GM23338 (cell line): ENCODE measurements around the gene VENTX. TPM values are rescaled to one million over a fixed set of nuclear protein-coding genes. Genes with fewer than 3 reads are reported as not detected.
A peak's percentile ranks its signal among the peaks of the same experiment; 100 is the strongest.

Experiments used
- ATAC-seq: fragments of 200-7000 bp; cut with Tn5 transposase; 3 replicates; pipeline ENCODE4 v1.9.1; 2020
- DNase-seq: peaks from one replicate; pipeline ENCODE4 v3.0.0-alpha.2; 2015; ENCODE audit warnings: low spot score
- H2AFZ ChIP-seq: fragments of 200-600 bp; sonication (generic); 2 replicates; pipeline ENCODE4 v1.8.0; 2016; ENCODE audit warnings: antibody characterized with exemption, mild to moderate bottlenecking, moderate library complexity
- H3F3A ChIP-seq: fragments of 200-600 bp; sonication (generic); replicated peaks from 2 replicates; pipeline ENCODE4 v1.8.0; 2017; ENCODE audit warnings: antibody characterized with exemption, mixed run types, low read depth
- H3K27ac ChIP-seq: fragments of 200-600 bp; sonication (generic); 2 replicates; pipeline ENCODE4 v1.6.1; 2016; ENCODE audit warnings: low read depth
- H3K27me3 ChIP-seq: fragments of 200-600 bp; sonication (generic); 2 replicates; pipeline ENCODE4 v1.8.0; 2016; ENCODE audit warnings: mild to moderate bottlenecking, mixed run types, moderate library complexity; ENCODE audit not compliant: insufficient read depth
- H3K36me3 ChIP-seq: fragments of 200-600 bp; sonication (generic); 2 replicates; pipeline ENCODE4 v1.8.0; 2016; ENCODE audit warnings: mild to moderate bottlenecking; ENCODE audit not compliant: insufficient read depth
- H3K4me1 ChIP-seq: fragments of 200-600 bp; sonication (generic); 2 replicates; pipeline ENCODE4 v1.8.0; 2016; ENCODE audit warnings: mild to moderate bottlenecking, moderate library complexity; ENCODE audit not compliant: insufficient read depth
- H3K4me2 ChIP-seq: fragments of 200-600 bp; sonication (generic); 2 replicates; pipeline ENCODE4 v1.7.1; 2017; ENCODE audit warnings: mixed run types
- H3K4me3 ChIP-seq: fragments of 200-600 bp; sonication (generic); 2 replicates; pipeline ENCODE4 v1.6.1; 2016; ENCODE audit warnings: mixed run types
- H3K79me2 ChIP-seq: fragments of 200-600 bp; sonication (generic); replicated peaks from 2 replicates; pipeline ENCODE4 v1.8.0; 2017; ENCODE audit warnings: mild to moderate bottlenecking; ENCODE audit not compliant: insufficient read depth
- H3K9me2 ChIP-seq: fragments of 200-600 bp; sonication (generic); 2 replicates; pipeline ENCODE4 v1.8.0; 2017; ENCODE audit not compliant: insufficient read depth
- H4K20me1 ChIP-seq: fragments of 200-600 bp; sonication (generic); replicated peaks from 2 replicates; pipeline ENCODE4 v1.8.0; 2017; ENCODE audit warnings: mild to moderate bottlenecking; ENCODE audit not compliant: insufficient read depth
- H3K27ac Mint-ChIP-seq: 2 replicates; pipeline ENCODE4 v1.8.0; 2020; ENCODE audit warnings: inconsistent platforms, mild to moderate bottlenecking, moderate library complexity, mixed read lengths
- H3K27me3 Mint-ChIP-seq: 3 replicates; pipeline ENCODE4 v1.8.0; 2022; ENCODE audit warnings: low read depth, mild to moderate bottlenecking, moderate library complexity, mixed read lengths, inconsistent platforms; ENCODE audit not compliant: insufficient read depth, poor library complexity
- H3K36me3 Mint-ChIP-seq: 3 replicates; pipeline ENCODE4 v1.8.0; 2021; ENCODE audit warnings: low read depth, mild to moderate bottlenecking, inconsistent platforms, moderate library complexity, mixed read lengths
- H3K4me1 Mint-ChIP-seq: 3 replicates; pipeline ENCODE4 v1.8.0; 2020; ENCODE audit warnings: mild to moderate bottlenecking, inconsistent platforms, mixed read lengths
- H3K4me3 Mint-ChIP-seq: 3 replicates; pipeline ENCODE4 v1.8.0; 2021; ENCODE audit warnings: moderate library complexity, mild to moderate bottlenecking, inconsistent platforms, mixed read lengths
- H3K9me3 Mint-ChIP-seq: 3 replicates; pipeline ENCODE4 v1.8.0; 2020; ENCODE audit warnings: moderate library complexity, mild to moderate bottlenecking, inconsistent platforms, mixed read lengths
- CREB1 ChIP-seq: fragments of 250-450 bp; sonication (Bioruptor Pico); IDR thresholded peaks from 2 replicates; pipeline ENCODE4 v1.5.0; 2020; ENCODE audit warnings: low read depth, mild to moderate bottlenecking, moderate library complexity
- ETS1 ChIP-seq: IDR thresholded peaks from 2 replicates; pipeline ENCODE4 v1.6.1; 2016; ENCODE audit warnings: antibody characterized with exemption
- EZH2 ChIP-seq: fragments of 200-600 bp; sonication (generic); IDR thresholded peaks from one replicate; pipeline ENCODE4 v1.8.0; 2017; ENCODE audit warnings: antibody characterized with exemption, mild to moderate bottlenecking, low read depth; ENCODE audit not compliant: unreplicated experiment
- EZH2phosphoT487 ChIP-seq: fragments of 200-600 bp; sonication (generic); IDR thresholded peaks from one replicate; pipeline ENCODE4 v1.8.1; 2018; ENCODE audit warnings: antibody characterized with exemption; ENCODE audit not compliant: unreplicated experiment
- JUNB ChIP-seq: IDR thresholded peaks from one replicate; pipeline ENCODE4 v1.6.1; 2016; ENCODE audit warnings: antibody characterized with exemption; ENCODE audit not compliant: unreplicated experiment
- NANOG ChIP-seq: IDR thresholded peaks from 2 replicates; pipeline ENCODE4 v1.6.1; 2016; ENCODE audit warnings: antibody characterized with exemption, borderline replicate concordance
- POLR2AphosphoS5 ChIP-seq: IDR thresholded peaks from 2 replicates; pipeline ENCODE4 v1.6.1; 2016; ENCODE audit warnings: antibody characterized with exemption, low read depth
- REST ChIP-seq: IDR thresholded peaks from one replicate; pipeline ENCODE4 v1.6.1; 2018; ENCODE audit warnings: antibody characterized with exemption; ENCODE audit not compliant: unreplicated experiment
- STAT1 ChIP-seq: IDR thresholded peaks from one replicate; pipeline ENCODE4 v1.6.1; 2016; ENCODE audit warnings: antibody characterized with exemption; ENCODE audit not compliant: unreplicated experiment
- ZNF114 ChIP-seq: fragments of 250-450 bp; sonication (Bioruptor Pico); IDR thresholded peaks from 2 replicates; pipeline ENCODE4 v1.5.0; 2020; ENCODE audit warnings: mild to moderate bottlenecking, moderate library complexity
- ZNF331 ChIP-seq: fragments of 250-450 bp; sonication (Bioruptor Pico); IDR thresholded peaks from 2 replicates; pipeline ENCODE4 v1.5.0; 2020; ENCODE audit warnings: low read depth, mild to moderate bottlenecking, moderate library complexity
- polyA plus RNA-seq: library from polyadenylated mRNA; unstranded; fragments of >200 nt; fragmentation: Nextera tagmentation; extraction: Ambion mirVana; gene quantifications from 2 replicates; pipeline ENCODE4 v1.2.1, GENCODE V29; 2016
- total RNA-seq: library from RNA; depleted of rRNA; stranded (reverse); fragments of >200 nt; shearing (Covaris generic); gene quantifications from 2 replicates; pipeline ENCODE4 v1.2.3, GENCODE V29; 2014

VENTX gene
- total and polyA plus RNA-seq, 2 experiments from 2014 or later, result 4.8 to 8.1 TPM

GRCh38 chr10:133237241-133237587, 441 bp upstream of the VENTX start:
- Histone ChIP-seq H3K4me2 (peak overlapping the region; percentile 85), H3K9me2 (0 out of 2 replicates have a peak, but pooled peaks cover 3% of the 10 kb centered on the region), H3K36me3 (no peaks in the 10 kb centered on the region), H3K27me3 (peaks cover 54% of the 10 kb centered on the region), H4K20me1 (no peaks in the 10 kb centered on the region; the same call in 1 of the 2 replicates), H2AFZ (peak overlapping the region; percentile 69; the same call in 1 of the 2 replicates), H3K27ac (no peak overlapping the region), H3K79me2 (peaks cover 4% of the 10 kb centered on the region; the same call in 1 of the 2 replicates), H3K4me3 (peak overlapping the region; percentile 66), H3F3A (peaks cover 7% of the 10 kb centered on the region; the same call in 1 of the 2 replicates), H3K4me1 (peaks cover 17% of the 10 kb centered on the region)
- Mint-ChIP-seq H3K4me1 (peaks cover 15% of the 10 kb centered on the region), H3K9me3 (no peaks in the 10 kb centered on the region; the same call in 2 of the 3 replicates), H3K27ac (no peak overlapping the region), H3K27me3 (peaks cover 57% of the 10 kb centered on the region), H3K36me3 (peaks cover 5% of the 10 kb centered on the region; the same call in 2 of the 3 replicates), H3K4me3 (peak overlapping the region; percentile 70)
- no peak for TF ChIP-seq REST
- no peak for TF ChIP-seq EZH2phosphoT487
- TF ChIP-seq CREB1 (CRISPR knock-in tag), result no peak
- no peak for TF ChIP-seq STAT1
- no peak for TF ChIP-seq EZH2
- no peak for TF ChIP-seq JUNB
- TF ChIP-seq ETS1, result no peak
- no peak for TF ChIP-seq POLR2AphosphoS5
- no peak for TF ChIP-seq ZNF114 (CRISPR knock-in tag)
- ATAC-seq (peak; percentile 36), DNase-seq (peak; percentile 64)

GRCh38 chr10:133238466-133238804, 780 bp downstream of the VENTX start:
- H3K9me3 Mint-ChIP-seq, result no peaks in the 10 kb centered on the region; the same call in 2 of the 3 replicates
- peak overlapping the region; percentile 56; the same call in 1 of the 2 replicates for H2AFZ ChIP-seq

More at GRCh38 chr10:133238466-133238804, 780 bp downstream of the VENTX start:
- Histone ChIP-seq H3K4me2 (peak overlapping the region; percentile 85), H3K9me2 (no peaks in the 10 kb centered on the region), H3K27ac (no peak overlapping the region), H3K79me2 (peaks cover 4% of the 10 kb centered on the region; the same call in 1 of the 2 replicates), H3K4me3 (peak overlapping the region; percentile 66), H3K36me3 (no peaks in the 10 kb centered on the region), H3K27me3 (peaks cover 50% of the 10 kb centered on the region), H3F3A (0 out of 2 replicates have a peak, but pooled peaks cover 3% of the 10 kb centered on the region), H3K4me1 (peaks cover 7% of the 10 kb centered on the region), H4K20me1 (no peaks in the 10 kb centered on the region; the same call in 1 of the 2 replicates)
- ATAC-seq (peak; percentile 9), DNase-seq (peak; percentile 54)
- no peak for TF ChIP-seq REST
- TF ChIP-seq CREB1 (CRISPR knock-in tag), result 0 out of 2 replicates have a peak, but pooled peaks have one; percentile 22
- TF ChIP-seq NANOG, result no peak
- TF ChIP-seq EZH2, result no peak
- TF ChIP-seq ZNF331 (CRISPR knock-in tag), result no peak
- Mint-ChIP-seq H3K36me3 (peaks cover 5% of the 10 kb centered on the region; the same call in 2 of the 3 replicates), H3K27ac (no peak overlapping the region), H3K4me3 (peak overlapping the region; percentile 70), H3K27me3 (peaks cover 49% of the 10 kb centered on the region), H3K4me1 (peaks cover 18% of the 10 kb centered on the region)
